CD8-positive, alpha-beta memory T cell (primary cell): ENCODE data around the gene LPP. TPM values are rescaled to one million over a fixed set of nuclear protein-coding genes. Genes with fewer than 3 reads are reported as not detected.
A peak's percentile ranks its signal among the peaks of the same experiment; 100 is the strongest.

Source experiments
- CTCF ChIA-PET: fragments of 350-600 bp; sonication (Branson Sonifier 250); formaldehyde crosslinking; loops from one replicate; lab custom pipeline; 2021; ENCODE audit warnings: antibody characterized with exemption; lab: Charles Lee
- POLR2A ChIA-PET: fragments of 350-600 bp; sonication (Branson Sonifier 250); formaldehyde crosslinking; loops from one replicate; lab custom pipeline; 2021; ENCODE audit warnings: antibody characterized with exemption; lab: Charles Lee
- DNase-seq, 5 donors: peaks; one replicate each; pipeline versions ENCODE4 v3.0.0 to v3.0.0-alpha.2; 2020 to 2022; ENCODE audit warnings: mixed read lengths in 1 of 5
- H3K27ac ChIP-seq: one replicate; pipeline ENCODE4 v1.7.0; 2013; ENCODE audit warnings: low read depth, mild to moderate bottlenecking, low read length, moderate library complexity
- H3K27me3 ChIP-seq: 2 replicates; pipeline ENCODE4 v1.7.0; 2013; ENCODE audit warnings: low read length, mild to moderate bottlenecking; ENCODE audit not compliant: insufficient read depth, poor library complexity, severe bottlenecking
- H3K36me3 ChIP-seq: 2 replicates; pipeline ENCODE4 v1.7.0; 2013; ENCODE audit warnings: mild to moderate bottlenecking, low read length, moderate library complexity; ENCODE audit not compliant: insufficient read depth
- H3K4me1 ChIP-seq: 2 replicates; pipeline ENCODE4 v1.7.0; 2013; ENCODE audit warnings: mild to moderate bottlenecking, low read length, moderate library complexity; ENCODE audit not compliant: insufficient read depth
- H3K4me3 ChIP-seq: 2 replicates; pipeline ENCODE4 v1.7.0; 2013; ENCODE audit warnings: mild to moderate bottlenecking, low read length
- H3K9me3 ChIP-seq: 2 replicates; pipeline ENCODE4 v1.7.0; 2013; ENCODE audit warnings: mild to moderate bottlenecking, low read length
- H3K27ac Mint-ChIP-seq, 8 donors: one replicate each; pipeline ENCODE4 v1.8.0; 2020 to 2021; ENCODE audit warnings: mixed read lengths in 8 of 8, mild to moderate bottlenecking in 6 of 8, inconsistent platforms in 3 of 8, moderate library complexity in 3 of 8
- H3K27me3 Mint-ChIP-seq, 2 donors: one replicate each; pipeline ENCODE4 v1.8.0; 2020 to 2021; ENCODE audit warnings: mixed read lengths in 2 of 2, mild to moderate bottlenecking in 1 of 2, moderate library complexity in 1 of 2
- H3K36me3 Mint-ChIP-seq, 3 donors: one replicate each; pipeline ENCODE4 v1.8.0; 2020 to 2021; ENCODE audit warnings: mixed read lengths in 3 of 3, inconsistent platforms in 1 of 3, mild to moderate bottlenecking in 1 of 3
- H3K4me1 Mint-ChIP-seq, 3 donors: one replicate each; pipeline ENCODE4 v1.8.0; 2020 to 2021; ENCODE audit warnings: mixed read lengths in 3 of 3, inconsistent platforms in 1 of 3, mild to moderate bottlenecking in 1 of 3
- H3K4me3 Mint-ChIP-seq, 7 donors: one replicate each; pipeline ENCODE4 v1.8.0; 2020 to 2021; ENCODE audit warnings: mixed read lengths in 7 of 7, mild to moderate bottlenecking in 6 of 7, moderate library complexity in 4 of 7, inconsistent platforms in 2 of 7
- H3K9me3 Mint-ChIP-seq, 5 donors: one replicate each; pipeline ENCODE4 v1.8.0; 2020 to 2022; ENCODE audit warnings: mixed read lengths in 5 of 5, mild to moderate bottlenecking in 3 of 5, moderate library complexity in 2 of 5, inconsistent platforms in 1 of 5
- polyA plus RNA-seq: library from polyadenylated mRNA; unstranded; fragments of 300-500 nt; fragmentation: Illumina TruSeq; gene quantifications from one replicate; pipeline ENCODE4 v1.2.3, GENCODE V29; 2021
- total RNA-seq, 2 experiments: library from RNA; stranded (reverse); gene quantifications; one replicate each; pipeline ENCODE4 v1.2.3, GENCODE V29; 2021

LPP gene
- total and polyA plus RNA-seq, 3 experiments from 2014 or later: 13.4 to 23.5 (median 18.0) TPM

GRCh38 chr3:188577539-188577938 lies 423.6 kb downstream of the LPP start:
- CTCF ChIA-PET: no interaction called here
- POLR2A ChIA-PET: no interaction called here
- Histone ChIP-seq H3K4me3 (no peak overlapping the region), H3K27ac (no peak overlapping the region), H3K36me3 (no peaks in the 10 kb centered on the region), H3K27me3 (no peaks in the 10 kb centered on the region), H3K9me3 (no peaks in the 10 kb centered on the region), H3K4me1 (no peaks in the 10 kb centered on the region)
- Mint-ChIP-seq H3K36me3 (peaks cover 0 to 8% (median 3%) of the 10 kb centered on the region in 3 donors), H3K9me3 (no peaks in the 10 kb centered on the region), H3K27me3 (no peaks in the 10 kb centered on the region), H3K27ac (peak overlapping the region in 1 of 8 donors; percentile 15), H3K4me3 (no peak overlapping the region), H3K4me1 (peaks cover 0 to 7% (median 0%) of the 10 kb centered on the region in 3 donors)
- DNase-seq: no peak

GRCh38 chr3:188578576-188579363 lies 424.8 kb downstream of the LPP start:
- Histone ChIP-seq H3K4me1 (no peaks in the 10 kb centered on the region), H3K27ac (no peak overlapping the region), H3K36me3 (no peaks in the 10 kb centered on the region), H3K4me3 (no peak overlapping the region), H3K9me3 (no peaks in the 10 kb centered on the region), H3K27me3 (no peaks in the 10 kb centered on the region)
- peak overlapping the region in 1 of 8 donors; percentile 43 for H3K27ac Mint-ChIP-seq
- H3K4me1 Mint-ChIP-seq: peaks cover 0 to 4% (median 0%) of the 10 kb centered on the region in 3 donors
- H3K36me3 Mint-ChIP-seq: peaks cover 0 to 8% (median 3%) of the 10 kb centered on the region in 3 donors
- ChIA-PET CTCF (interaction anchor here (1.2 kb wide), 1 partner anchor 13 kb away, joined by 4 read pairs; no protein-coding TSS in a partner anchor), POLR2A (no interaction called here)
- DNase-seq: no peak
- no peaks in the 10 kb centered on the region for H3K27me3 Mint-ChIP-seq
- peak overlapping the region in 1 of 7 donors; percentile 19 for H3K4me3 Mint-ChIP-seq
- no peaks in the 10 kb centered on the region for H3K9me3 Mint-ChIP-seq

- DNase-seq: no peak
- Histone ChIP-seq H3K27me3 (no peaks in the 10 kb centered on the region), H3K9me3 (no peaks in the 10 kb centered on the region), H3K36me3 (no peaks in the 10 kb centered on the region), H3K4me3 (no peak overlapping the region), H3K27ac (no peak overlapping the region), H3K4me1 (no peaks in the 10 kb centered on the region)
- peak overlapping the region in 1 of 8 donors; percentile 19 for H3K27ac Mint-ChIP-seq
- no peaks in the 10 kb centered on the region for H3K9me3 Mint-ChIP-seq
- H3K27me3 Mint-ChIP-seq: no peaks in the 10 kb centered on the region
- H3K36me3 Mint-ChIP-seq: peaks cover 0 to 10% (median 3%) of the 10 kb centered on the region in 3 donors
- ChIA-PET CTCF (no interaction called here), POLR2A (no interaction called here)
- H3K4me1 Mint-ChIP-seq: peaks cover 0 to 10% (median 9%) of the 10 kb centered on the region in 3 donors
- no peak overlapping the region for H3K4me3 Mint-ChIP-seq
Observed at GRCh38 chr3:188580223-188580622, 426.3 kb downstream of the LPP start.

GRCh38 chr3:188580659-188581058 lies 426.7 kb downstream of the LPP start:
- Mint-ChIP-seq H3K27ac (no peak overlapping the region), H3K4me1 (peaks cover 0 to 12% (median 10%) of the 10 kb centered on the region in 3 donors), H3K36me3 (peaks cover 0 to 10% (median 3%) of the 10 kb centered on the region in 3 donors), H3K4me3 (no peak overlapping the region), H3K9me3 (no peaks in the 10 kb centered on the region), H3K27me3 (no peaks in the 10 kb centered on the region)
- no peaks in the 10 kb centered on the region for H3K27me3 ChIP-seq
- ChIA-PET CTCF (no interaction called here), POLR2A (no interaction called here)
- no peak for DNase-seq
- no peaks in the 10 kb centered on the region for H3K4me1 ChIP-seq
- H3K4me3 ChIP-seq: no peak overlapping the region
- no peaks in the 10 kb centered on the region for H3K36me3 ChIP-seq
- no peaks in the 10 kb centered on the region for H3K9me3 ChIP-seq
- H3K27ac ChIP-seq: no peak overlapping the region

- CTCF ChIA-PET: no interaction called here
- no peak overlapping the region for H3K27ac ChIP-seq
Observed at GRCh38 chr3:188581365-188581764, 427.4 kb downstream of the LPP start.

GRCh38 chr3:188581792-188582191 lies 427.8 kb downstream of the LPP start:
- Mint-ChIP-seq H3K27me3 (no peaks in the 10 kb centered on the region), H3K9me3 (no peaks in the 10 kb centered on the region), H3K36me3 (peaks cover 0 to 4% (median 0%) of the 10 kb centered on the region in 3 donors), H3K27ac (no peak overlapping the region), H3K4me1 (peaks cover 0 to 12% (median 10%) of the 10 kb centered on the region in 3 donors), H3K4me3 (no peak overlapping the region)
- Histone ChIP-seq H3K27me3 (no peaks in the 10 kb centered on the region), H3K4me1 (no peaks in the 10 kb centered on the region), H3K36me3 (no peaks in the 10 kb centered on the region), H3K27ac (no peak overlapping the region), H3K4me3 (no peak overlapping the region), H3K9me3 (no peaks in the 10 kb centered on the region)
- no peak for DNase-seq
- CTCF ChIA-PET: interaction anchor here (1.1 kb wide), 1 partner anchor 841 kb away, joined by 4 read pairs; no protein-coding TSS in a partner anchor
- POLR2A ChIA-PET: no interaction called here

More at GRCh38 chr3:188581365-188581764, 427.4 kb downstream of the LPP start:
- no peak overlapping the region for H3K27ac Mint-ChIP-seq
- no peak overlapping the region for H3K4me3 Mint-ChIP-seq
- no peaks in the 10 kb centered on the region for H3K9me3 Mint-ChIP-seq
- peaks cover 0 to 6% (median 0%) of the 10 kb centered on the region in 3 donors for H3K36me3 Mint-ChIP-seq
- no peaks in the 10 kb centered on the region for H3K27me3 ChIP-seq
- H3K4me1 ChIP-seq: no peaks in the 10 kb centered on the region
- no peak for DNase-seq
- no peaks in the 10 kb centered on the region for H3K36me3 ChIP-seq
- H3K4me1 Mint-ChIP-seq: peaks cover 0 to 12% (median 10%) of the 10 kb centered on the region in 3 donors
- H3K9me3 ChIP-seq: no peaks in the 10 kb centered on the region
- no peaks in the 10 kb centered on the region for H3K27me3 Mint-ChIP-seq
- POLR2A ChIA-PET: no interaction called here
- no peak overlapping the region for H3K4me3 ChIP-seq

GRCh38 chr3:188583341-188584161 lies 429.6 kb downstream of the LPP start:
- no peak for DNase-seq
- Mint-ChIP-seq H3K27me3 (no peaks in the 10 kb centered on the region), H3K4me3 (peak overlapping the region in 1 of 7 donors; percentile 18), H3K36me3 (peaks cover 0 to 4% (median 0%) of the 10 kb centered on the region in 3 donors), H3K27ac (no peak overlapping the region), H3K4me1 (peaks cover 0 to 10% (median 9%) of the 10 kb centered on the region in 3 donors), H3K9me3 (no peaks in the 10 kb centered on the region)
- ChIA-PET POLR2A (no interaction called here), CTCF (no interaction called here)
- H3K36me3 ChIP-seq: no peaks in the 10 kb centered on the region
- no peaks in the 10 kb centered on the region for H3K4me1 ChIP-seq
- no peak overlapping the region for H3K4me3 ChIP-seq
- no peaks in the 10 kb centered on the region for H3K27me3 ChIP-seq
- no peak overlapping the region for H3K27ac ChIP-seq
- H3K9me3 ChIP-seq: no peaks in the 10 kb centered on the region

- H3K4me1 Mint-ChIP-seq: peaks cover 0 to 10% (median 9%) of the 10 kb centered on the region in 3 donors
- Histone ChIP-seq H3K27me3 (no peaks in the 10 kb centered on the region), H3K9me3 (no peaks in the 10 kb centered on the region), H3K27ac (no peak overlapping the region), H3K4me3 (no peak overlapping the region), H3K36me3 (no peaks in the 10 kb centered on the region), H3K4me1 (no peaks in the 10 kb centered on the region)
- no peak overlapping the region for H3K27ac Mint-ChIP-seq
- no peaks in the 10 kb centered on the region for H3K27me3 Mint-ChIP-seq
- H3K36me3 Mint-ChIP-seq: peaks cover 0 to 4% (median 0%) of the 10 kb centered on the region in 3 donors
- CTCF ChIA-PET: no interaction called here
- H3K9me3 Mint-ChIP-seq: no peaks in the 10 kb centered on the region
- POLR2A ChIA-PET: no interaction called here
- H3K4me3 Mint-ChIP-seq: peak overlapping the region in 1 of 7 donors; percentile 18
- no peak for DNase-seq
Observed at GRCh38 chr3:188584162-188584529, 430.2 kb downstream of the LPP start.
